H1 (cell line): ENCODE measurements around the gene MSI2. TPM values are rescaled to one million over a fixed set of nuclear protein-coding genes. Genes with fewer than 3 reads are reported as not detected.

Experiments used
- KDM4A ChIP-seq: IDR thresholded peaks from one replicate; pipeline ENCODE4 v1.7.1; 2012; ENCODE audit warnings: low read depth, mild to moderate bottlenecking, moderate library complexity, low read length, inconsistent platforms; ENCODE audit not compliant: severe bottlenecking
- NRF1 ChIP-seq: IDR thresholded peaks from 2 replicates; pipeline ENCODE4 v1.6.1; 2011; ENCODE audit warnings: mild to moderate bottlenecking, low read depth, low read length, improper control_type of control experiment
- RAD21 ChIP-seq, 2 experiments: IDR thresholded peaks in 1 of 2; conservative IDR thresholded peaks in 1 of 2; 2 replicates each; pipeline ENCODE4 v1.6.1; 2011; ENCODE audit warnings: low read depth in 2 of 2, low read length in 2 of 2, improper control_type of control experiment in 1 of 2, inconsistent platforms in 1 of 2, mild to moderate bottlenecking in 1 of 2, moderate library complexity in 1 of 2
- TBP ChIP-seq: IDR thresholded peaks from 2 replicates; pipeline ENCODE4 v1.6.1; 2011; ENCODE audit warnings: low read depth, low read length, improper control_type of control experiment
- polyA plus RNA-seq, 7 experiments: library from polyadenylated mRNA; depleted of rRNA in 3 of 7; stranded (reverse) in 5 of 7; unstranded in 2 of 7; fragments of >200 nt in 5 of 7; fragments of 200-250 nt in 2 of 7; gene quantifications; 1 replicate in 5 of 7; 2 replicates in 1 of 7; 4 replicates in 1 of 7; pipeline versions ENCODE4 v1.2.1 to v1.2.3, GENCODE V29; 2011 to 2013; ENCODE audit warnings: missing spikeins in 2 of 7, mixed read lengths in 2 of 7
- total RNA-seq: library from RNA; stranded (reverse); fragmentation: NEBNext Ultra II Directional; extraction: Animal tissue kit (Norgen Biotek cat#: 25700); gene quantifications from 2 replicates; pipeline ENCODE4 v1.2.1, GENCODE V29; 2021
- TF ChIP-seq, protein P1 (sequence below): fragments of 300-600 bp; sonication (generic); IDR thresholded peaks from 2 replicates; pipeline ENCODE4 v1.7.1; 2012; ENCODE audit warnings: low read length, moderate library complexity, mild to moderate bottlenecking, inconsistent platforms; ENCODE audit not compliant: insufficient replicate concordance
- TF ChIP-seq, protein P2 (sequence below): IDR thresholded peaks from 2 replicates; pipeline ENCODE4 v1.6.1; 2012; ENCODE audit warnings: low read length, inconsistent platforms
- TF ChIP-seq, protein P3 (sequence below), 3 experiments: IDR thresholded peaks; 1 replicate in 2 of 3; 2 replicates in 1 of 3; pipeline versions ENCODE4 v1.5.1 to v1.6.1; 2011; ENCODE audit warnings: low read length in 3 of 3, mild to moderate bottlenecking in 3 of 3, inconsistent platforms in 2 of 3, low read depth in 1 of 3, moderate library complexity in 1 of 3; ENCODE audit not compliant: insufficient read depth in 1 of 3; ENCODE audit errors: control extremely low read depth in 1 of 3

Gene MSI2
- total and polyA plus RNA-seq, 2 of the 8 experiments (the other 6 are each of a cell fraction or from before 2014, with no cell fraction given): 36.7 to 80.6 TPM

DNA sequence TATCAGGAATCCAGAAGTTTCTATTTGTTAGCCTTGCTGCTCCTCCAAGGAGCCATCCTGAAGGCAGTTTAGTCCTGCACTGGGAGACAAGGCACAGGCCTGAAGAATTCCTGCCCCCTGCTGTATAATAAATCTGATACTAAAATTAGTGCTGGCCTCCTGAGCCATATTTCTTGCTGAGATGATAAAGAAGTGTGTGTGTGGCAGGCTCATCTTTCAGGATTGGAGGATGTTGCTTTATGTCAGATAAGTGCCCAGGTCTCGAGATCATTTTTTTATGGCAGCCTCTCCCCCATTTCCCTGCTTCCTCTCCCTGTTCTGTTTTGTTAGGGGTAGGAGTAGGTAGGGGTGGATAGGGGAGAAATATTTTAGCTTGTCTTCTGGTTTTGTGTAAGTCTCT is 26.0 kb downstream of the MSI2 start (continued):
- TF ChIP-seq, protein P1, sequence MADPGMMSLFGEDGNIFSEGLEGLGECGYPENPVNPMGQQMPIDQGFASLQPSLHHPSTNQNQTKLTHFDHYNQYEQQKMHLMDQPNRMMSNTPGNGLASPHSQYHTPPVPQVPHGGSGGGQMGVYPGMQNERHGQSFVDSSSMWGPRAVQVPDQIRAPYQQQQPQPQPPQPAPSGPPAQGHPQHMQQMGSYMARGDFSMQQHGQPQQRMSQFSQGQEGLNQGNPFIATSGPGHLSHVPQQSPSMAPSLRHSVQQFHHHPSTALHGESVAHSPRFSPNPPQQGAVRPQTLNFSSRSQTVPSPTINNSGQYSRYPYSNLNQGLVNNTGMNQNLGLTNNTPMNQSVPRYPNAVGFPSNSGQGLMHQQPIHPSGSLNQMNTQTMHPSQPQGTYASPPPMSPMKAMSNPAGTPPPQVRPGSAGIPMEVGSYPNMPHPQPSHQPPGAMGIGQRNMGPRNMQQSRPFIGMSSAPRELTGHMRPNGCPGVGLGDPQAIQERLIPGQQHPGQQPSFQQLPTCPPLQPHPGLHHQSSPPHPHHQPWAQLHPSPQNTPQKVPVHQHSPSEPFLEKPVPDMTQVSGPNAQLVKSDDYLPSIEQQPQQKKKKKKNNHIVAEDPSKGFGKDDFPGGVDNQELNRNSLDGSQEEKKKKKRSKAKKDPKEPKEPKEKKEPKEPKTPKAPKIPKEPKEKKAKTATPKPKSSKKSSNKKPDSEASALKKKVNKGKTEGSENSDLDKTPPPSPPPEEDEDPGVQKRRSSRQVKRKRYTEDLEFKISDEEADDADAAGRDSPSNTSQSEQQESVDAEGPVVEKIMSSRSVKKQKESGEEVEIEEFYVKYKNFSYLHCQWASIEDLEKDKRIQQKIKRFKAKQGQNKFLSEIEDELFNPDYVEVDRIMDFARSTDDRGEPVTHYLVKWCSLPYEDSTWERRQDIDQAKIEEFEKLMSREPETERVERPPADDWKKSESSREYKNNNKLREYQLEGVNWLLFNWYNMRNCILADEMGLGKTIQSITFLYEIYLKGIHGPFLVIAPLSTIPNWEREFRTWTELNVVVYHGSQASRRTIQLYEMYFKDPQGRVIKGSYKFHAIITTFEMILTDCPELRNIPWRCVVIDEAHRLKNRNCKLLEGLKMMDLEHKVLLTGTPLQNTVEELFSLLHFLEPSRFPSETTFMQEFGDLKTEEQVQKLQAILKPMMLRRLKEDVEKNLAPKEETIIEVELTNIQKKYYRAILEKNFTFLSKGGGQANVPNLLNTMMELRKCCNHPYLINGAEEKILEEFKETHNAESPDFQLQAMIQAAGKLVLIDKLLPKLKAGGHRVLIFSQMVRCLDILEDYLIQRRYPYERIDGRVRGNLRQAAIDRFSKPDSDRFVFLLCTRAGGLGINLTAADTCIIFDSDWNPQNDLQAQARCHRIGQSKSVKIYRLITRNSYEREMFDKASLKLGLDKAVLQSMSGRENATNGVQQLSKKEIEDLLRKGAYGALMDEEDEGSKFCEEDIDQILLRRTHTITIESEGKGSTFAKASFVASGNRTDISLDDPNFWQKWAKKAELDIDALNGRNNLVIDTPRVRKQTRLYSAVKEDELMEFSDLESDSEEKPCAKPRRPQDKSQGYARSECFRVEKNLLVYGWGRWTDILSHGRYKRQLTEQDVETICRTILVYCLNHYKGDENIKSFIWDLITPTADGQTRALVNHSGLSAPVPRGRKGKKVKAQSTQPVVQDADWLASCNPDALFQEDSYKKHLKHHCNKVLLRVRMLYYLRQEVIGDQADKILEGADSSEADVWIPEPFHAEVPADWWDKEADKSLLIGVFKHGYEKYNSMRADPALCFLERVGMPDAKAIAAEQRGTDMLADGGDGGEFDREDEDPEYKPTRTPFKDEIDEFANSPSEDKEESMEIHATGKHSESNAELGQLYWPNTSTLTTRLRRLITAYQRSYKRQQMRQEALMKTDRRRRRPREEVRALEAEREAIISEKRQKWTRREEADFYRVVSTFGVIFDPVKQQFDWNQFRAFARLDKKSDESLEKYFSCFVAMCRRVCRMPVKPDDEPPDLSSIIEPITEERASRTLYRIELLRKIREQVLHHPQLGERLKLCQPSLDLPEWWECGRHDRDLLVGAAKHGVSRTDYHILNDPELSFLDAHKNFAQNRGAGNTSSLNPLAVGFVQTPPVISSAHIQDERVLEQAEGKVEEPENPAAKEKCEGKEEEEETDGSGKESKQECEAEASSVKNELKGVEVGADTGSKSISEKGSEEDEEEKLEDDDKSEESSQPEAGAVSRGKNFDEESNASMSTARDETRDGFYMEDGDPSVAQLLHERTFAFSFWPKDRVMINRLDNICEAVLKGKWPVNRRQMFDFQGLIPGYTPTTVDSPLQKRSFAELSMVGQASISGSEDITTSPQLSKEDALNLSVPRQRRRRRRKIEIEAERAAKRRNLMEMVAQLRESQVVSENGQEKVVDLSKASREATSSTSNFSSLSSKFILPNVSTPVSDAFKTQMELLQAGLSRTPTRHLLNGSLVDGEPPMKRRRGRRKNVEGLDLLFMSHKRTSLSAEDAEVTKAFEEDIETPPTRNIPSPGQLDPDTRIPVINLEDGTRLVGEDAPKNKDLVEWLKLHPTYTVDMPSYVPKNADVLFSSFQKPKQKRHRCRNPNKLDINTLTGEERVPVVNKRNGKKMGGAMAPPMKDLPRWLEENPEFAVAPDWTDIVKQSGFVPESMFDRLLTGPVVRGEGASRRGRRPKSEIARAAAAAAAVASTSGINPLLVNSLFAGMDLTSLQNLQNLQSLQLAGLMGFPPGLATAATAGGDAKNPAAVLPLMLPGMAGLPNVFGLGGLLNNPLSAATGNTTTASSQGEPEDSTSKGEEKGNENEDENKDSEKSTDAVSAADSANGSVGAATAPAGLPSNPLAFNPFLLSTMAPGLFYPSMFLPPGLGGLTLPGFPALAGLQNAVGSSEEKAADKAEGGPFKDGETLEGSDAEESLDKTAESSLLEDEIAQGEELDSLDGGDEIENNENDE: no peak
- TF ChIP-seq NRF1: no peak
- TF ChIP-seq, protein P2, sequence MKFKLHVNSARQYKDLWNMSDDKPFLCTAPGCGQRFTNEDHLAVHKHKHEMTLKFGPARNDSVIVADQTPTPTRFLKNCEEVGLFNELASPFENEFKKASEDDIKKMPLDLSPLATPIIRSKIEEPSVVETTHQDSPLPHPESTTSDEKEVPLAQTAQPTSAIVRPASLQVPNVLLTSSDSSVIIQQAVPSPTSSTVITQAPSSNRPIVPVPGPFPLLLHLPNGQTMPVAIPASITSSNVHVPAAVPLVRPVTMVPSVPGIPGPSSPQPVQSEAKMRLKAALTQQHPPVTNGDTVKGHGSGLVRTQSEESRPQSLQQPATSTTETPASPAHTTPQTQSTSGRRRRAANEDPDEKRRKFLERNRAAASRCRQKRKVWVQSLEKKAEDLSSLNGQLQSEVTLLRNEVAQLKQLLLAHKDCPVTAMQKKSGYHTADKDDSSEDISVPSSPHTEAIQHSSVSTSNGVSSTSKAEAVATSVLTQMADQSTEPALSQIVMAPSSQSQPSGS: no peak
- TF ChIP-seq TBP: no peak
- TF ChIP-seq RAD21 (IDR thresholded peaks at IDR 0.05 in 1 of 2, conservative IDR thresholded peaks at IDR 0.05 in 1 of 2; ENCODE audit: low read depth in 2 of 2, low read length in 2 of 2): no peak
- TF ChIP-seq, protein P3, sequence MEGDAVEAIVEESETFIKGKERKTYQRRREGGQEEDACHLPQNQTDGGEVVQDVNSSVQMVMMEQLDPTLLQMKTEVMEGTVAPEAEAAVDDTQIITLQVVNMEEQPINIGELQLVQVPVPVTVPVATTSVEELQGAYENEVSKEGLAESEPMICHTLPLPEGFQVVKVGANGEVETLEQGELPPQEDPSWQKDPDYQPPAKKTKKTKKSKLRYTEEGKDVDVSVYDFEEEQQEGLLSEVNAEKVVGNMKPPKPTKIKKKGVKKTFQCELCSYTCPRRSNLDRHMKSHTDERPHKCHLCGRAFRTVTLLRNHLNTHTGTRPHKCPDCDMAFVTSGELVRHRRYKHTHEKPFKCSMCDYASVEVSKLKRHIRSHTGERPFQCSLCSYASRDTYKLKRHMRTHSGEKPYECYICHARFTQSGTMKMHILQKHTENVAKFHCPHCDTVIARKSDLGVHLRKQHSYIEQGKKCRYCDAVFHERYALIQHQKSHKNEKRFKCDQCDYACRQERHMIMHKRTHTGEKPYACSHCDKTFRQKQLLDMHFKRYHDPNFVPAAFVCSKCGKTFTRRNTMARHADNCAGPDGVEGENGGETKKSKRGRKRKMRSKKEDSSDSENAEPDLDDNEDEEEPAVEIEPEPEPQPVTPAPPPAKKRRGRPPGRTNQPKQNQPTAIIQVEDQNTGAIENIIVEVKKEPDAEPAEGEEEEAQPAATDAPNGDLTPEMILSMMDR (IDR thresholded peaks at IDR 0.05; ENCODE audit: control extremely low read depth in 1 of 3, insufficient read depth in 1 of 3, low read depth in 1 of 3, low read length in 3 of 3): no peak
- no peak for TF ChIP-seq KDM4A
